ENCODE measurements around the gene DGKE. TPM values are rescaled to one million over a fixed set of nuclear protein-coding genes. Genes with fewer than 3 reads are reported as not detected.

Gene DGKE
- total RNA-seq, 1 donor from 2014 or later, result 3.3 TPM

- no peak for DNase-seq (ENCODE audit: low spot score, unreplicated experiment)
- Mint-ChIP-seq H3K4me1 (ENCODE audit: low read depth) (peaks cover 4% of the 10 kb centered on the region), H3K4me3 (ENCODE audit: low read depth) (no peak overlapping the region), H3K9me3 (ENCODE audit: low read depth) (no peaks in the 10 kb centered on the region), H3K27ac (no peak overlapping the region), H3K27me3 (no peaks in the 10 kb centered on the region), H3K36me3 (ENCODE audit: insufficient read depth) (peaks cover 33% of the 10 kb centered on the region)
- TF ChIP-seq CTCF (IDR thresholded peaks at IDR 0.05; ENCODE audit: unreplicated experiment), result no peak
Observed at GRCh38 chr17:56903560-56903959, 69.6 kb downstream of the DGKE start.

- no peaks in the 10 kb centered on the region for H3K27me3 Mint-ChIP-seq
- H3K9me3 Mint-ChIP-seq (ENCODE audit: low read depth), result no peaks in the 10 kb centered on the region
- H3K4me3 Mint-ChIP-seq (ENCODE audit: low read depth), result no peak overlapping the region
- H3K4me1 Mint-ChIP-seq (ENCODE audit: low read depth), result peaks cover 1% of the 10 kb centered on the region
- TF ChIP-seq CTCF (IDR thresholded peaks at IDR 0.05; ENCODE audit: unreplicated experiment), result no peak
- peaks cover 20% of the 10 kb centered on the region for H3K36me3 Mint-ChIP-seq (ENCODE audit: insufficient read depth)
- no peak overlapping the region for H3K27ac Mint-ChIP-seq
- DNase-seq (ENCODE audit: low spot score, unreplicated experiment), result no peak
Observed at GRCh38 chr17:56908001-56908542, 74.1 kb downstream of the DGKE start.

- Mint-ChIP-seq H3K4me3 (ENCODE audit: low read depth) (no peak overlapping the region), H3K9me3 (ENCODE audit: low read depth) (no peaks in the 10 kb centered on the region), H3K27ac (no peak overlapping the region), H3K4me1 (ENCODE audit: low read depth) (peaks cover 7% of the 10 kb centered on the region), H3K36me3 (ENCODE audit: insufficient read depth) (peaks cover 13% of the 10 kb centered on the region), H3K27me3 (no peaks in the 10 kb centered on the region)
- no peak for DNase-seq (ENCODE audit: low spot score, unreplicated experiment)
- no peak for TF ChIP-seq CTCF (IDR thresholded peaks at IDR 0.05; ENCODE audit: unreplicated experiment)
Observed at GRCh38 chr17:56909742-56910508, 76.0 kb downstream of the DGKE start.

GRCh38 chr17:56910509-56911235 is 76.7 kb downstream of the DGKE start:
- peaks cover 11% of the 10 kb centered on the region for H3K4me1 Mint-ChIP-seq (ENCODE audit: low read depth)

More at GRCh38 chr17:56910509-56911235, 76.7 kb downstream of the DGKE start:
- no peak overlapping the region for H3K4me3 Mint-ChIP-seq (ENCODE audit: low read depth)
- H3K27me3 Mint-ChIP-seq, result peaks cover 3% of the 10 kb centered on the region
- H3K36me3 Mint-ChIP-seq (ENCODE audit: insufficient read depth), result peaks cover 13% of the 10 kb centered on the region
- DNase-seq (ENCODE audit: low spot score, unreplicated experiment), result no peak
- H3K27ac Mint-ChIP-seq, result no peak overlapping the region
- H3K9me3 Mint-ChIP-seq (ENCODE audit: low read depth), result no peaks in the 10 kb centered on the region
- TF ChIP-seq CTCF (IDR thresholded peaks at IDR 0.05; ENCODE audit: unreplicated experiment), result no peak
